Measurements from ENCODE around the gene FREM1.

The FREM1 gene

DNA sequence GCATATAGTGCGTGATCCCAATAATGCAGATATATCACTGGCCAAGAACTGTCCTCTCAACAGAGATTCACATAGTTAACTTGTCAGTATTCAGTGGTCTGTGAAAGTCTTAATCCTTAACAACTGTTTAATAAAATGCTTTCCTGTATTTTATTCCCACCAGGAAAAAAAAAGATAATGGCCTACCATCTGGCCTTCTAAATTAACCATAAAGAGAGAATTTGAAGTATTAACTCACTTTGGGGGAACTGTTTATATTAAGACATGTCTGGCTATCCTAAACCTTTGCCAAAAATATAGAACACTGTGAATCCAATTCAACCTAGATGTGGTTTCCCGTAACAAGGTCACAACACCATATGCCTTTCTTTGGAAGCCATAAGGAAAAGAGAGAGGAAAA, 818 bp upstream of the FREM1 start:
- no peak for DNase-seq

DNA sequence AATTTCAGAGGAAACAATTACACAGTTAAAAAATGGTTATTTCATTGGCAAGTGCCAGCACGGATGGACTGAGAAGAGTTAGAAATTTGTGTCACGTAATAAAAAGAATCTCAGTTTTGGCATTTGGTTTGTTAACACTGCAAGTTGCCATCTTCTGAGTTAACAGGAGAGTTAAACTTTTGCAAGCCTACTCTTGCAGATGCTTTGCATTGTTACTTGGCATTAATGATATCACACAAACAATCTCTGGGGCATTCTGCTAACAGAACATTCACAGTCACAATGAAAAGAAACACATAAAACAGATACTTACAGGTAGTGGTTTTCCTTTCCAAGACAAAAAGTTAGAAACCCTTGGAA, 647 bp downstream of the FREM1 start:
- DNase-seq = peak in 1 of 2 experiments; percentile 52

DNA sequence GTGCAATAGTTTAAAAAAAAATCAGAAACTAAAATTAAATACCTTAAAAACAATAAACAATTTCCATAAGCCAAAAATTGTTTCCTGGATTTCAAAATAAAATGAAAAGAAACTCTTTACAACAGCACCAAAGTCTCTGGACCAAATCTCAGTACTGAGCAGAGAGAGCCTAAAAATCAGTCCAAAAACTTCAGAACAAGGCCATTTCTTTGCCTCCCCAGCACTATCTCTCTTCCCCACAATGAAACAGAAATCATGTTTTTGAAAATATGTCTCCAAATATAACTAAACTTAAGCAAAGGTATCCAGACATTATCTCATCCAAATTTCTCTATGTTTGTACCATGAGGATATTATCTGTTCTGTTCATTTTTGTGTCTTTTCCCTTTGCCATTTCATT, 1.0 kb downstream of the FREM1 start:
- no peak for DNase-seq

DNA sequence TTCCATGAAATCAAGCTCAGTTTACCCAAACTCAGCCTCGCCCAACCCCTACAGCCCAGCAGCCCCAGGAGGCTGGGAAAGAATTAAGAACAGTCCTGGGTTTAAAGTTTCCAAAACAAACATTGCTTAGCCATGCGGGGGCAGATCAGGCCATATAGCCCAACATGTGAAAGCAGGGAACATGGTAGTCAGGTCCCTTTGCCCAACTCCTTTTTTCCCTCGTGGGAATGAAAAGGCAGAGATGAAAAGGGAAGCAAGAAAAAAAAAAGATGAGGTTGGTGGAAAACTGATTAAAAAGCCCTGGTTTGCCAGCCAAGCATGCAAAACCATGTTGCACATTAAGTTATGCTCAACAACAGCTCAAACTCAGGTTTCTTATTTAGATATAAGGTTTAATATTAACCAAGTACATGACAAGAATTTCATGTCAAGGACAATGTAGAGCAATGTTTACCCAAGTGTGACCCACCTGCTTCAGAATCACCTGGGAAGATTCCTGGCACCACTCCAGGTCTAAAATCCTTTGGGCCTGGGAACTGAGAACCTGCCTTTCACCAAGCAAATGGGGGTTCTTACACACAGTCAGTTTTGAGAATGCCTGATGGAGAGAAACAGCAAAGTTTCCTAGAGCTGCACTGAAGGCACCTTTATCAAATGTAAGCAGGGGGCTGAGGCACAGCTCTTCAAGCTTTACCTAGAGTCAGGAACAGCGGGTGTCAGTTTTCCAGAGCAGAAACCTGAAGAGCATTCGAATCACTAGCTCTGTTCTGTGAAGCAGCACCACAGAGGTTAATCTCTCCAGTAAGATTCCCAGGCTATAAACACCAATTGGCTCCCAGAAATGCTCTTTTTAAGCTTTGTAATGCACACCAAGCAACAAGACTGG, 1.7 kb downstream of the FREM1 start:
- DNase-seq = peak; percentile 57 to 78

DNA sequence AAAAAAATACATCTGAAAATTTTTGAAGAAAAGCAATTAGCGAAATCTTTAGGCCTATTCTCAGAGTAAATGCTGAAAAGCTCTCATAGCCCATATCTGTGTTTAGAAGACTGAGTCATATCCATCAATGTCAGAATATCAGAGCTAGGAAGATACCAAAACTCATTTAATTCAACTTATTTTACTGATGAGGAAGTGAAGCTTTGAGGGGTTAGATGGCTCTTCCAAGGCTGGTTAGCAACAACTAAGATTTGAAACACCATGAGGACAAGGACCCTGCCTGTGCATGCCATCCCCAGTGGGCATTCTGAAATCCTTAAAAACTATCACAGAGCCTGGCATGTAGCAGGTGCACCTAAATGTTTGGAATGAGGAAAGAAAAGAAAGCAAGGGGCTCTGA, 2.5 kb downstream of the FREM1 start:
- DNase-seq = no peak

DNA sequence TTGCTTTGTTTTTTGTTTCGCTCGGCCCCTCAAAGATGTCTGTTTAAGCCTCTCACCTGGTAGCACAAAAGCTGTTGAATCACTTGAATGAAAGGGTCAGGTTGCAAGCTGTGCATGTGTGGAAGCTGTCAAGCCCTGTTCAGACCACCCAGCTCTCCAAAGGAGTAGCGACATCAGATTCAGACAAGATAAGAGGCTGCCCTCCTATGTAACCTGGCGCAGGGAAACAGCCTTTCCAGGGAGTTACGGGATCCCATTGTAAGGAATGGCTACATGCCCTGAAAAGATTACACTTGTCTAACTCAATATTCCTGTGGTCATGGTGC, 2.9 kb downstream of the FREM1 start:
- DNase-seq = peak in 1 of 2 experiments; percentile 21

DNA sequence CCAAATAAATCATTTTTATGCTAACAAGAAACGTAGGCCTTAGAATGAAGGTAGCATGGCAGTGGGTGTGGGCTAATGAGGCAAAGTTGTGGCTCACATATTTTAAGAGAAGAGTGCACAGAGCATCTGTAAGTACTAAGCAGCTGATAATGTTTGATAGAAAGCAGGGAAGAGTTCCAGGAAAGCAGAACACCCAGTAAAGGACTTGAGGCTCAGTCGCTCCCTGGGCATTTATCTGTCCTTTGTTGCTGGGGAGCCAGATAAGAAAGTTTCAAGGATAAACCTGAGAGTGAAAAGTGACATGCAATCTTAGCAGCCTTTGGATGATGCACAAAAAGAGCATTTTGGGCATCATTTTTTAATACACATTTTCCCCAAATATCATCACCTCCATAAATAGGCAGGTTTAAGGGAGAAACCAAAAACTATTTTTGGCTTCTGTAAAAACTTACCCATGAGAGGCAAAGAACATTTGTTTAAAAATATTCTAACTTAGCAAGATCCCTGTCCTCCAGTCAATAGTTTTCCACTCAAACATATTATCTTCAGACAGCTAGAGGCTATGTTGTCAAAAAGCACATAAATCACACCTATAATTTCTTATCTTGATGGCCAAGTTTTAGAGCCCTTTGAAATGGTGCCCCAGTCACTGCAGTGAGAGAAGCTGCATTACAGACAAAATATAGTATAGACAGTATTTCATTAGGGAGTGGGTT, 3.4 kb downstream of the FREM1 start:
- no peak for DNase-seq

DNA sequence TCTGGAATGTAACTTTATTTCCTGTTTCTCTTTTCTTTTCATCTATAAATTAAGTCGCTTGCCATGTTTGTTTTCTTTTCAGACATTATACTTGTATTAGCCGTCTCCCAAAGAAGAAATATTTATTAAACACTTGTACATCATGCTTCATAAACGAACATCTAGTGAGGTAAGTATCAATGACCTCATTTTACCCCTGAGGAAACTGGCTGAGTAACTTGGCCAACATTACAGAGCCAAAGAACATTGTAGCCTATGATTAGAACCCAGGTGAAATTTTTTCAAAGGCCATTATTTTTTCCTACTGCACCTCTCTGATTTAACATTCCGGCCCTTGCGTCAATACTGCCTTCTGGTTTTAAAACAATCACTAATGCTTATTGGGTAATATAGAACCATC, 4.2 kb downstream of the FREM1 start:
- DNase-seq = no peak

DNA sequence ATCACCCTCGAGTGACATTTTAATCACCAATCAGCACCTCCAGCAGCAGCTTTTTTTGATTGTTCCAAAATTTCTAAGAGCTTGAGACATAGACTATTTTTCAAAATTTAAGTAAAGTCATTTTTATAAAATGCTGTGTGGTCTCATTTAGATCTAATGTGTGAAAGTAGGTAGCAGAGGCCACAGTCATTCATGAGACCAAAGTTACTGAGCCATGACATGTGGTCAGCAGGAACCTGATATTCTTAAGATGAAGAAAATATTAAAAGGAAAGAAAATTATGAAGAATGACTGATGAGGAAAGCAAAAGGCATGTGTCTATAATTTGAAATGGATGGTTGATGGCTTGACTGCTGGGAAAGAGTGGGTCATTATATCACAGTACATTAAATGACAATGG, 7.2 kb downstream of the FREM1 start:
- no peak for DNase-seq

DNA sequence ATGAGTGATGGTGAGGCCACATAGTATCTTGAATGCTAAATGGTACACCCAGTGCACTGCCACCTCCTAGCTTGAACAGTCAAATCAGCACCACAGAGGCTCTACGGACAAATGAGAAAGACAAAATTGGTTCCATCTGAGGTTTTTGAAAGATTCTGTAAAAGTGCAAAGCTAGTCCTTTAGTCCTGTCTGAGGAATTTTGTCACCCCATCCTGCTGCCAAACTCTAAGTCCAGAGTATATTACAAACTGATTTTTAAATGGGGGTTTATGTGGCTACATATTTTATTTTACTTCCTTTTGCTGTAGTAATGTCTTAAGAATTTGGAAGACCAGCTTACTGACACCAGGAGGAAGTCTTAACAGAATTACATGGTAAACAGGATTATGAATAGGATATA, 7.7 kb downstream of the FREM1 start:
- DNase-seq = no peak

DNA sequence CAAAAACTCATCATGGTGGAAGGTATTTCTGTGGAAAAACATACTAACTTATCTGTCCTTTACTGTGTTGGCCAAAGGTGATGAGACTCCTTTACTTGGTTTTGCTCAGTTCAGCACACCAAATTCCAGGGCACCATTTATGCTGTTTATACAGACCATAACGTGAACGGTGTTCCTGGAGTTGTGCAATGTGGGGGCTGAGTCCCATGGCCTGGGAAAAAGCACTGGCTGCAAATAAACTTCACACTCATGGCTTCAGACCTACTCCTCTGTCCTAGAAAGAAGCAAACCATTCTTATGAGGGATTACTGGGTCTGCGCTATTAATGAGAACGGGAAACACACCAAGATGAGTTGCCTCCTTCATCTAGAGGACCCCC, 10.4 kb downstream of the FREM1 start:
- no peak for DNase-seq

DNA sequence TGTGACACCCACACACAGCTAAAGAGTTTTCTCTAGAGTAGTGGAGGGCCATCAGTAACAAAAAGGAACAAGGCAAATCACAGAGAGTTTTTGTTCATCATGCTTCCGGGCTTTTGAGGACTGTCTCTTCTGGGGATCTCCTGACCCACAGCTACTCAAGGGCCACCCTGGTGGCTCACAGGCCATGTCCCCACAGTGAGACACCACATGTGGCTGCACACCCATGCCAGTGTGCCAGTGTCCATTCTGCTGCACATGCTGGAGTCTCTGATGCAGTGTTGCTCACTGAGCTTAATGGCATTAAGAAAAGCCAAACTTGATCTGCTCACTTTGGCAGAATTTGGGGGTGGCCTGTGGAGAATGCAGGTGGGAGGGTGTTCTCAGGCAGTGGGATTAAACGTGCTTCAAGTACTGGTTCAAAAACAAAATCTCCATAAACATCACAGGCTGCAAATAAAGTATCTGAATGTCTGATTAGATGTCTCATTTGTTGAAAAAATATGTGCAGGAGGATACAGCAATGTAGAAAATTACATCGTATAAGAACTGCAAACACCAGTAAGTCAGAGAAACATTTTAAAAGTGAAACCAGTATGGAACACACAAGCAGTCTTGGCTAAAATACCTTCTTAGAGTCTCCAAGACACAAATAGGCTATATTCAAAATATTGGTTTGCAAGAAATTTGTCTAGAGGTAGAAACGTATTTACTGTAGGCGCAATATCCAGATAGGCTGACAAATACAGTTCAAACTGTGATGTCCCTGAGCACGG, 11.0 kb downstream of the FREM1 start:
- no peak for DNase-seq

DNA sequence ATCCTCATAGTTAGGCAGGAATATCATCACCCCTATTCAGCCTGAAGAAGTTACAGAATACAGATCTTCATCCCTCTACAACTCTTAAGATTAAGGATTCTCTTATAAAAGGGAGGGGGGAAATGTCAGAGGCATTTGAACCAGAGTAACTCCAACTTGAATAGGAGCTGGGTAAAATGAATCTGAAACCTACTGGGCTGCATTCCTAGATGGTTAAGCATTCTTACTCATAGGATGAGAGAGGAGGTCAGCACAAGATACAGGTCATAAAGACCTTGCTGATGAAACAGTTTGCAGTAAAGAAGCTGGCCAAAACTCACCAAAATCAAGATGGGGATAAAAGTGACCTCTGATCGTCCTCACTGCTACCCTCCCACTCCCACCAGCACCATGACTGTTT, 14.4 kb downstream of the FREM1 start:
- no peak for DNase-seq

DNA sequence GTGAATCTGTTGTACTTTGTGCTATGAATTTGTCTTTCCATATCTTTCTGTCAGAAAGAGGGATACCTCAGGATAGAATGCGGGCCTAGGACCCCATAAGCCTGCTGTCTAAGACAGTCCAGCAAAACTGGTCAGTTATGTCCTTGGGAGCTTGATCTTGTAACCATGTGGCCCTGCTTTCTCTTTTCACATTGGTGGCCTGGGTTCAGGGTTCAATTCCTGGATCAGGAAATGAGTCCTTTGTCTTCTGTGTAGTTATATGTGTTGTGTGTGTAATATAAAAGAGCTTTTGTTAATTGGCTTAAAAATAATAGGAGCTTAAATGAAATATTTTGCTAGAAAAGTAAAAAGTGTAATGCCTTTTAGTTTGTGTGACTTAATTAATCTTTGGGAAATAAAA, 16.9 kb downstream of the FREM1 start:
- no peak for DNase-seq

DNA sequence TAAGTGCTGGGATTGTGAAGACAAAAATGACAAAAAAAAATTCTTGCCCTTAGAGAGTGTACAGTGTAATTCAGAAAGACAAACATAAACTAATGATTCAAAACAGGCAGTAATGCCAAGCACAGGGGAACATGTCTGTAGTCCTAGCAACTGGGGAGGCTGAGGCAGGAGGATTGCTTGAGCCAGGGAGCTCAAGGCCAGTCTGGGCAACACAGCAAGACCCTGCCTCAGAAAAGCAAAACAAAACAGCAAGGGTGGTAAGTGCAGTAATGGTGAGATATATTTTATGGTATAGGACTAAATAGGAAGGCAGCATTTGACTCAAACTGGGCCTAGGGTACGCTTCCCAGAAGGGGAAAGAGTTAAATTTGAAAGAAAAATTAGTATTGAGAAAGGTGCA, 18.9 kb downstream of the FREM1 start:
- DNase-seq = no peak

DNA sequence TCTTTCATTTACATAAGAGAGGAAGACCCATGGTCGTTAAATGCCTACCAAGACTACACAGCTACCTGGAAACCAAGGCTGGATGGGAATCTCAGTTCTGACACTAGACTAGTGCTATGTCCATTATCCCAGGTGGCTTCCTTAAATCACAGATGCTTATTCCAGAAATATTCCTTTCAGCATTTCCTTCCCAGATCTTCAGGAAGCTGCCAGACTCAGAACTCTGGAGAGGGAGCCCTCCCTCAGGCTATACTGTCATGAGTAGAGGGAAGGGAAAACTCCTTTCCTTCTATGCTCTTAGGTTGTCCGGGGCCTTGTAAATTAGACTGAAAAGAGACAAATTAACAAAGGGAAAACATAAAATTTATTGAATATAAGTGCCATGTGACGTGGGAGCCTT, 20.8 kb downstream of the FREM1 start:
- DNase-seq = no peak

DNA sequence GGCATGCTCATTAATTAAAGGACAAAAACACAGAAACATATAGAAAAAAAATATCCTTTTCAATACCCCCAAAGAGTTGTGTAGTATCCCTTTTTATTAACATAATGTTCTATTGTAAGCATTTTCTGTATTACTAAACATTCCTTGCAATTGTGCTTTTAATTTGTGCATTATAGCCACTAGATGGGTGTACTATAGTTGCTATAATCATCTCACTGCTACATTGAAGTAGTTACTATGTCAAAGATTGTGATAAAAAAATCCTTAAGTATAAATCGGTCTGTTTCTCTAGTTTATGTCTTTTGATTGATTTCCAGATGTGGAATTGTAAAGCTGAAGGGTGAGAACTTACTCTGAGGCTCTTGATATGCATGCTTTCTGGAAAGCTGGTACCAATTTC, 21.4 kb downstream of the FREM1 start:
- DNase-seq = no peak

DNA sequence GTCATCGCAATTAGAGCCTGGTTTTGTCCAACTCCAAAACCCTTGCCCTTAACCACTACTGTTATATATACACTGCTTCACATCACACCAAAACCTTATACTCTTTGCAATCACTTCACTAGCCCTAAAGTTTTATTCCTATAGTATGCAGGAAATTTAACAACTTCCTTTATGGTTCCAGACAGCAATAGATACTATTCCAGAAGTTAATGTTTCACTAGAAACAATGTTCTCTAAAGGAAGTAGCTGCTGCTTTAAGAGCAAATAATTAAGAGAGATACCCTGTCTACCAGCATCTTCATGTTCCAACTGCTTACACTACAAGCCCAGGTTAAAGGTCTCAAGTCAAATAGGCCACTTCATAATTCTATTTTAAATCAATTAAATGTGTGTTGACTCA, 22.0 kb downstream of the FREM1 start:
- no peak for DNase-seq

DNA sequence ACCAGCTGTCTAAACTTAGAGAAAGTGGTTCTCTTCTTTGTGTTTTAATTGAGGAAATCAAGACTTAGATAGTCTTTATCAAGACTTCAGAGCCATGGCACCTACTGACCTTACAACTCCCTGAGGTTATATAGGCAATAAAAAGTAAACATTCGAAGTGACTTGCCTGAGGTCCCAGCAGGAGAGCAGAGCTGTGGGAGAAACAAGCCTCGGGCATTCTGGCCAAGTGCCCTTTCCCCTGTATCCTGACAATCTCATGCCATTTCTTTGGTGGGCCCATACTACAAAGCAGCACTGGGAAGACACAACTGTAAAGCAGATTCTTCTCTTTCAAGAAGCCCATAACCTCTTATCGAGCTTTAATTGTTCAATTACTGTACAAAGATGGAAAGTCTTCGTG, 23.1 kb downstream of the FREM1 start:
- no peak for DNase-seq

DNA sequence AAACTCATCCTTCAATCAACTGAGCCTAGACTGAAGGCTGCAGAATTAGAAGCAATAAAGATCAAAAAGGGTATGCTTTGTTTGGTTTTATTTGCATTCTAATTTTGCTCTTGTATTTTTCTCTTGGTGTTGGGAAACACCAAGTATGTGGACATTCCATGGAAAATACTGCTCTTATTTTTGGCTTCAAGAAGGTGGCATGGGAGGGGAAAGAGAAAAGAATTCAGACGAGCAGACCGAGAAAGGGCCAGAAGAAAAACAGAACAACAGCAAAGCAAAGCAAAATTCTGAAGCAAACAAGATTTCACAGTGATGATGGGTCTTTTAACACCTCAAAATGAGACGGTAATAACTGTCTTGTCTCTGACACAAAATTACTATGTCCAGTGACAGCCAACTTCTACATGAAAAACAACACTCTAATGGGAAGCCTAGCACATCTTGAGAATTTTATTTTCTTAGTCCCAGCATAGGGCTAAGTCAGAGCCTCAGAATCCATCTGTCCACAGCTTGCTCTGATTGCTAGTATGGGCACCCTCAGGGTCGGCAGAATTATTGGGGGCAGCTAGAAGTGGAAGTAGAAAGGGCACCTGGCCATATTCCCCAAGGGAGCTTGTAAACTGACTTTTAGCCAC, 26.8 kb downstream of the FREM1 start:
- no peak for DNase-seq

DNA sequence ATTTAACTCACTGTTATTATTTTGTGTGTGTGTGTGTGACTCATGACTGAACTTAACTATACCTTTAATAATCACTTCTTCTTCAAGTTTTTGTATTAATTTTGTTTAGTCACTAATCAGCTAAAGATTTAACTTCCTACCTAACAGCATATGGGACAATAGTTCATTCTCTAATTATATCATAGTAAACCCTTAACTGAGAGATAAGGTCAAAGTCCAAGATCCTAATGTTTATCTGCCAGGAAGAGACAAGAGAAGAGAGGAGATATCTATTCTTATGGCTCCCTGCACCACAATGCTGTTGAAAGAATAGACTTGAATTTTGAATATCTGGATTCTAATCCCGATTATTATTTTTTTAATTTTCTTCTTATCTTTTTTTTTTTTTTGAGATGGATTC, 28.1 kb downstream of the FREM1 start:
- peak; percentile 15 to 52 for DNase-seq

DNA sequence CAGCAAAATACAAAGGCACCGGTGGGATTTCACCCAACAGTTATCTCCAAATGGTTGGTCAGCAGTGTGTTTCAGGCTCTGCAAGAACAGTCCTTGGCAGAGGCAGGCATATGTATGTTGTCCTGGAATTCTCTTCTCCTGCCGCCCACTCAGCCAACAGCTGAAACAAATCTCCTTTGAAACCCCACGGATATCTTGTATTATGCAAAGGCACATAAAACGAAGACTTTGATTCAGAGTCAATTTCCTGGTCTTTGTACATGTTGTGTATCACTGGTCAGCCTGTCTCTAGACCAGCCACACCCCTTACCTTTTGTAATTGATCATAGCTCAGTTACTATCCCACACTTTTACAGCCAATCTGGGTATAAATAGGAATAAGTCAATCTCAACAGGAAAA, 29.2 kb downstream of the FREM1 start:
- no peak for DNase-seq

DNA sequence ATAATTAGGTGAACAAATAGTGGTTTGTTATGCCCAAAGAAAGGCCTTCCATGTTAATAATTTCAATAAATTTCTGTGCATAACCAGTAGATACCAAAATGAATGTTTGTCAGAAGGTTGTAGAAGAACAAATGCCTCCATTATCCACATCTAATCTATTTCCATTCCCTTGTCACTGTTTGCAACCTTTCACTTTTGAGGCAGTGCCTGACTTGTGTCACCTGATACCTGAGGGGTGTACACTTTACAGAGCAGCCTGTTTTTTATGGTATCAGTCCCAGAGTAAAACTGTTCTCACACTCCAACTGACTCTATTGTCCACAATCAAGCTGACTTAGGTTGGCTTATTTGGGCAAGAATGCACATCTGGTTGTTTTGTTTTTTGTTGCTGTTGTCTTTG, 40.1 kb downstream of the FREM1 start:
- DNase-seq = peak in 1 of 2 experiments; percentile 11

DNA sequence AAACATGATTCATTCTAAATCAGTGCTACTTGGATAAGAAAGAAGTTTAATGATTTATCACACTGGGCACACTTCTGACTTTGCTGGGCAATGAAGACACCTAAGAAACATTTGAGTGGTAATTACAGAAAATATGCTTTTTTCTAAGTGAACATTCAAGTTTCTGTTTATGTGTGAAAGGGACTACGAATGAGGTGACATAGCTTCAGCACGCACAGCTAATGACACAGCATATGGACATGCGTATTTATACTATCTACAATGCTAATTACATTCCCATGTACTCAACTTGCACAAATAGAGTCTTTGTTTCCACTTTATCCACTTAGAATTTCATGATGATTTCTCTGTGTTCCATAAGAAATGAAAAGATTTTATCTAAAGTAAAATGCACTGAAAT, 40.6 kb downstream of the FREM1 start:
- no peak for DNase-seq
